Erythroblast (primary cell): ENCODE measurements around the gene C20orf144.
"Not testable (repeated sequence)": the region's sequence is repeated elsewhere in the genome, so short reads cannot be mapped to it uniquely, and the experiment has no call there.

Experiments used
- DNase-seq, 2 experiments: peaks; one replicate each; lab custom pipeline; 2025; lab: John Stamatoyannopoulos, UW
- GATA1 ChIP-seq: IDR thresholded peaks from 2 replicates; pipeline ENCODE4 v1.6.1; 2011; ENCODE audit warnings: low read depth, mild to moderate bottlenecking, control low read depth, low read length, moderate library complexity
- POLR2A ChIP-seq: IDR thresholded peaks from 2 replicates; pipeline ENCODE4 v1.6.1; 2011; ENCODE audit warnings: mild to moderate bottlenecking, low read length

C20orf144 gene

DNA sequence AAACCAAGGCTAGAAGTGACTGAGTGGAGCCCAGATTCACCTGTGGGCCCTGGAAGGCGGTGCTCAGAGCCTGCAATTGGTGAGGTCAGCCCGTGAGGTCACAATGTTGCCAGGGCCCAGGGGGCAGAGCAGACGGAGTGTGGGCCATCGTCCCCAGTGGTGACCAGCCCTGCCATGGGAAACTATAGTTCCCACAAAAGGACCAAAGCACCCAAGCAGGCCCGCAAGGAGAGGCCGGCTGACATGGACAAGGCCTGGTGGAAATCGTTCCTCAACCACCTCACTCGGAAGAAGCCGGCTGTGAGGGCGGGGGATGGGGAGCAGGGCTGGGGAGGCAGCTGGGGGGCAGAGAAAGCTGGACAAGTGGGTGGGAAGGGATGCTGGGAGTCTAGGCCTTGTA is at the start of gene C20orf144:
C20orf144 (plus strand) TSS at position 156 of the 400 bp plus-strand sequence; CDS start at position 175, 19 bp downstream.
- TF ChIP-seq GATA1 = no peak
- TF ChIP-seq POLR2A = no peak
- no peak for DNase-seq

- DNase-seq = no peak
- TF ChIP-seq GATA1 (no peak), POLR2A (no peak)
These were observed 40.3 kb upstream of the C20orf144 start for GRCh38 chr20:33621717-33622400.

- TF ChIP-seq POLR2A (no peak), GATA1 (no peak)
- no peak for DNase-seq
These were observed 39.3 kb upstream of the C20orf144 start for GRCh38 chr20:33622705-33623365.

DNA sequence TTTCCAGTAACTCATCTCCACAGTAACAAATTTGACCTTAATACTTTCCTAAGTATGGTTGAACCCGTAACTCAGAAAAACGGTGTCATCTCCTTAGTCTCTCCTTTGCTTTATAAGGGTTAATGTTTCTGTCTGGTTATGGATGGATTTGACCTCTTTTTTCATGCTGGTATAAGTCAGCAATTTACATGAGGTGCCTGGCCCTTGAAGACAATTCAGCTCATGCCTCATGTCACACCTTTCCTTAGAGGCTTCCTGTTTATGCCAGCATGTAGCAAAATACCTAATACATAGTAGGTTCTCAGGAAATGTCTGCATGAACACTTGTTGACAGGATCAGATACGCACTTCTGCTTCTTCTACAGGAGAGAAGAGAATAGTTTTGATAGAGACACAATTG is 37.7 kb upstream of the C20orf144 start:
- TF ChIP-seq POLR2A = no peak
- TF ChIP-seq GATA1 = no peak
- DNase-seq = no peak

GRCh38 chr20:33626190-33626589 is 35.9 kb upstream of the C20orf144 start:
- TF ChIP-seq GATA1 = no peak
- no peak for TF ChIP-seq POLR2A
- no peak for DNase-seq

DNA sequence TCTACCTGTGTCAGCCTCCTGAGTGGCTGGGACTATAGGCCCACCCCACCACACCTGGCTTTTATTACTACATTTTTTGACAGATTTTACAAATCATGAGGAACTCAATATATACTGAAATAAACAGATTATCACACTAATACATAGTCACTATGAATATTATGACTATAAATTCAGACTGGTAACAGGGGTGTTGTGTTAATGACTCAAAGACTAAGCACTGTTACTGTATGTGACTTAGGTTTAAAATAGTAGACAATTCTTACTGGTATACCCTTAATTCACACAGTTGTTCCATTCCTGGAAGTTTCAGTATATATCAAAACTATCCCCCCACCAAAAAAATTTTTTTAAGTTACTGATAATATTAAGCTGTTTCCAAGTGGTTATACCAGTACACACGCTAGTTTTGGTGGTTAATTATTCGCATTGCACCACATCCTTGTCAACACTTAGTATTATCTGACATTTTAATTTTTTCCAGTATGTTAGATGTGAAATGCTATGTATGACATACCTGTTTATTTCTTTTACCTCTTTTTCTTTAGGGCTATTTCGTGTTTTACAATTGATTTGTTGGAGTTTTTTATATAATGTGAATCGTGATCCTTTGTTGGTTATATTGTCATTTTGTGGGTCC is 34.4 kb upstream of the C20orf144 start:
- DNase-seq = no peak
- TF ChIP-seq GATA1 (no peak), POLR2A (no peak)

DNA sequence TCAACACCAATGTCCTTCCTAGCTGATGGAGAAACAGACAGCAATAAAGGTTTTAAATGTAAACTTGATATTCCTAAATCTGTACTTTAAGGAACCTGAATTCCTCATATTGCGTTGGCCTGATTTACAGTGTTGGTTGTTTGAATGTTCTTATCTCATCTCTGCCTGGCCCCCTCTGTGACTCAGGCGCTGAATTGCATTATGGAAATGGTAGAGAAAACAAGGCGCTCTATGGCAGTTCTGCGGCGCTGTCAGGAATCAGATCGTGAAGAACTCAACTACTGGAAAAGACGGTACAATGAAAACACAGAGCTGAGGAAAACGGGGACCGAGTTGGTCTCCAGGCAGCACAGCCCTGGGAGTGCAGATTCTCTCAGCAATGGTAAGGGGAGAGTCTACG is 32.6 kb upstream of the C20orf144 start:
- no peak for DNase-seq
- TF ChIP-seq POLR2A = no peak
- TF ChIP-seq GATA1 = no peak

DNA sequence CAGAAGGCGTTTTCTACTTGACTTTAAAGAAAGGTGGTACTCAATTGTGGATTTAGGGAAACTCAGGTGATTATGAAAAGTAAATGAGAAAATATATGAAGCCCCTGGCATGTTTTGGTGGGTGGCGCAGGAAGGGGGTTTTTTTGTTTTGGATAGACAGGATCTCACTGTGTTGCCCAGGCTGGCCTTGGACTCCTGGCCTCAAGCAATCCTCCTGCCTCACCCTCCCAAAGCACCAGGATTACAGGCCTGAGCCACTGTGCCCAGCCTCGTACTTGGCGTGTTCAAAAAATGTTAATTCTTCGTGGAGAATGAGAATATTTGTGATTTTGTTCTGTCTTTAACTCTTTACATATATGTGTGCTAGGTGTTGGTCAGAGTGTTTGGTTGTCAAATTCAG is 32.1 kb upstream of the C20orf144 start:
- TF ChIP-seq POLR2A (no peak), GATA1 (no peak)
- no peak for DNase-seq

- TF ChIP-seq GATA1 (no peak), POLR2A (no peak)
- no peak for DNase-seq
These were observed 31.6 kb upstream of the C20orf144 start for GRCh38 chr20:33630507-33630906.

DNA sequence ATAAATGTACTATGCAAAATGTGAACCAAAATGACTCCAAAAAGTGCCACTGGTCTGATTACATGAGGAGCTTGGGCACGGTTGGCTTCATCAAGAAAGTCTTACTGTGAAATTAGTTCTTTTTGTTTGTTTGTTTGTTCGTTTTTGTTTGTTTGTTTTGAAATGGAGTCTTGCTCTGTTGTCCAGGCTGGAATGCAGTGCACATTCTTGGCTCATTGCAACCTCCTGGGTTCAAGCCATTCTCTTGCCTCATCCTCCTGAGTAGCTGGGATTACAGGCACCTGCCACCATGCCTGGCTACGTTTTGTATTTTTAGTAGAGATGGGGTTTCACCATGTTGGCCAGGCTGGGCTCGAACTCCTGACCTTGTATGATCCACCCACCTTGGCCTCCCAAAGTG is 30.2 kb upstream of the C20orf144 start:
- not testable (repeated sequence) for DNase-seq

DNA sequence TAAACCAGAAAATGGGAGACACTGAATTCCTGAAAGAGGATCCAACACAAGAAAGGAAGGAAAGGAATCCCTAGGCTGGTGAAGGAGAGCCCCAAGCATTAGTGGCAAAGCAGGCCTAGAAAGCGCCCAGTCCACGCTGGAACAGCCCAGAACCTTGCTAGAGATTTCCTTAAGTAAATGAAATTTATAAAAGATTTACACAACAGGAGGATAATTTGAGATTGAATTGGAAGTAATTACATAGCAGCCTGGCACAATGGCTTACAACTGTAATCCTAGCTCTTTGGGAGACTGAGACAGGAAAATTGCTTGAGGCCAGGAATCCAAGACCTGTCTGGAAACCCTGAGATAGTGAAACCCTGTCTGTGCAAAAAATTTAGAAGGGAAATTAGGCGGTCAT is 26.8 kb upstream of the C20orf144 start:
- TF ChIP-seq POLR2A (no peak), GATA1 (no peak)

DNA sequence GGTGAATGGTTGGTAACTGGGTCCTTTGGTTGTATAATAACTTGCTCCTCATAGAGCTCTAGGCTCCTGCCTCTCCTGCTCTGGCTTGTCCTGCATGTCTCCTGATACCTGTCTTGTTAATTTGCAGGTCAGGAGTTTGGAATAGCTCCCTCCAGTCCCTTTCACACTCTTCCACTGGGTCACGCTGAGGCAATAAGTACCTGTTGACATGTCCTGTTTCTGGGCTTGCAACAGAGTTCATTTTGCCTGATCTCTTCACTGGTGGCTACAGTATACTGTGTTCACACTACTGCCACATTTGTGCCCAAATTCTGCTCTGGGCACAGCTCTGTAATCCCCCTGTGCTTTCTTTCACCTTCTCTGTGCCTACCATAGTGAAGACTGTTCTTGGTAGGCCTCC is 25.4 kb upstream of the C20orf144 start:
- no peak for TF ChIP-seq GATA1
- TF ChIP-seq POLR2A = no peak
- DNase-seq = no peak

More for the DNA sequence above, 26.8 kb upstream of the C20orf144 start:
- DNase-seq = no peak

DNA sequence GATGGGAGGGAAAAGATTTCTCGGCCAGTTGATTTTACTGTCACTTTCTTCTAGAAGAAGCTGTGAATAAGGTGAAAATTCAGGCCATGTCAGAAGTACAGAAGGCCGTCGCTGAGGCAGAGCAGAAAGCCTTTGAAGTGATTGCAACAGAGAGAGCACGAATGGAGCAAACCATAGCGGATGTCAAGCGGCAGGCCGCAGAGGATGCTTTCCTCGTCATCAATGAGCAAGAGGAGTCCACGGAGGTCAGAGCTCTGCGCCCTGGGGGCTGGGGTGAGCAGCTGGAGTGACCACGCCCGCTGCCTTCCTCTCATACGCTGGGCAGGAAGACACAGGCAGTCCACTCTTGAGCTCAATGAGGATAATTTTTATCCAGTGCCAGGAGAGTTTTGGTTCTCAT is 21.8 kb upstream of the C20orf144 start:
- DNase-seq = no peak
- TF ChIP-seq GATA1 = no peak
- TF ChIP-seq POLR2A = no peak

DNA sequence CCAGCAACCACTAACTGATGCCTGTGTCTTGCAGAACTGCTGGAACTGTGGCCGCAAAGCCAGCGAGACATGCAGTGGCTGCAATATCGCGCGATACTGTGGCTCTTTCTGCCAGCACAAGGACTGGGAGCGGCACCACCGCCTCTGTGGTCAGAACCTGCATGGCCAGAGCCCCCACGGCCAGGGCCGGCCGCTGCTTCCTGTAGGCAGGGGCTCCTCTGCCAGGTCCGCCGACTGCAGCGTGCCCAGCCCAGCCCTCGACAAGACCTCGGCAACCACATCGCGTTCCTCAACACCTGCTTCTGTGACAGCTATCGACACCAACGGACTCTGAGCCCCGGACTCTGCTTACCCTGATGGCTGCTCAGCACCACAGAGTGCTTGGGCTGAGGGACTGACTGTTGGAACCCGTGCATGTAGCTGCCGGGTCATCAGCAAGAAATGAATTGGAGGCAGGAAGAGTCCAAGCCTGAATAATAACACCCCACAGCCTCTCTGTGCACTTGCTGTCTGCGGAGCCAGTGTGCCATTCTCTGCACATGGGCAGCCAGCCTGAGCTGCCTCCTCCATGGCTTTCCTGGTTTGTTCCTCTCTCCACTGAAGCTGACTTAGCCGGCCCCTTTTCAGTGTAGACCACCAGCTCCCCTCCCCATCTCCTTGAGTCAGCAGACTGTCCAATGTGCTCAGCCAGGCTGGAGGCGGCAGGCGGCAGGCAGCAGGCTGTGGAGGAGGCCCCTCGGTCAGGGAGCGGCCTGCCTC is 17.6 kb upstream of the C20orf144 start:
- no peak for DNase-seq
- TF ChIP-seq GATA1 (no peak), POLR2A (no peak)
